Left renal pelvis (tissue), 4 donors: ENCODE data around the gene ATP6V1G2. TPM values are rescaled to one million over a fixed set of nuclear protein-coding genes. Genes with fewer than 3 reads are reported as not detected.
"Not testable (repeated sequence)": the region's sequence is repeated elsewhere in the genome, so short reads cannot be mapped to it uniquely, and the experiment has no call there.

ENCODE experiments used
- DNase-seq, 4 donors: peaks; one replicate each; pipeline ENCODE4 v3.0.0-alpha.2; 2013; ENCODE audit warnings: low read depth in 4 of 4, low spot score in 3 of 4
- polyA plus RNA-seq, 4 donors: library from polyadenylated mRNA; unstranded; fragments of 120-200 nt; gene quantifications; one replicate each; pipeline ENCODE4 v1.2.1, GENCODE V29; 2013; ENCODE audit not compliant: insufficient read length in 4 of 4

The ATP6V1G2 gene
- polyA plus RNA-seq, 4 donors = 4.8 to 9.4 (median 6.4) TPM

- DNase-seq = no peak
Observed at GRCh38 chr6:31556307-31556706, 9.9 kb upstream of the ATP6V1G2 start.

GRCh38 chr6:31551371-31551770 lies 5.0 kb upstream of the ATP6V1G2 start:
- DNase-seq = not testable (repeated sequence)

- no peak for DNase-seq
Observed at GRCh38 chr6:31548544-31548873, 2.1 kb upstream of the ATP6V1G2 start.

- DNase-seq = no peak
Observed at GRCh38 chr6:31547727-31548543, 1.5 kb upstream of the ATP6V1G2 start.

GRCh38 chr6:31546958-31547726 lies 734 bp upstream of the ATP6V1G2 start, which contains the start of gene NFKBIL1:
Gene NFKBIL1 (plus strand): TSS chr6:31547608. CDS start chr6:31547695, 87 bp downstream.
- peak; percentile 90 to 95 (median 92) for DNase-seq

- no peak for DNase-seq
Observed at GRCh38 chr6:31545291-31545690, 1.1 kb downstream of the ATP6V1G2 start.

GRCh38 chr6:31544676-31545075 lies 1.7 kb downstream of the ATP6V1G2 start:
- DNase-seq = no peak

GRCh38 chr6:31543639-31544038 lies 2.8 kb downstream of the ATP6V1G2 start:
- DNase-seq = no peak

- peak; percentile 94 to 96 (median 96) for DNase-seq
Observed at GRCh38 chr6:31541658-31542521, 4.5 kb downstream of the ATP6V1G2 start, which contains the start of gene DDX39B. Gene DDX39B (minus strand): TSS chr6:31542003. CDS start chr6:31540532, 1,471 bp downstream.

GRCh38 chr6:31541059-31541657 lies 5.2 kb downstream of the ATP6V1G2 start:
- peak in 1 of 4 donors; percentile 35 for DNase-seq

GRCh38 chr6:31540640-31541039 lies 5.8 kb downstream of the ATP6V1G2 start:
- DNase-seq = no peak

GRCh38 chr6:31538805-31539400 lies 7.5 kb downstream of the ATP6V1G2 start:
- no peak for DNase-seq

GRCh38 chr6:31535538-31536324 lies 10.7 kb downstream of the ATP6V1G2 start:
- no peak for DNase-seq

GRCh38 chr6:31534521-31535040 lies 11.8 kb downstream of the ATP6V1G2 start:
- no peak for DNase-seq

GRCh38 chr6:31534011-31534410 lies 12.4 kb downstream of the ATP6V1G2 start:
- no peak for DNase-seq

GRCh38 chr6:31533455-31533841 lies 13.0 kb downstream of the ATP6V1G2 start:
- no peak for DNase-seq

GRCh38 chr6:31532644-31533454 lies 13.6 kb downstream of the ATP6V1G2 start:
- DNase-seq = no peak
